ENCODE data around the gene CRTAC1.

Gene CRTAC1

GRCh38 chr10:97974100-97974499, 56.3 kb downstream of the CRTAC1 start:
- no peak for DNase-seq

GRCh38 chr10:97969538-97970079, 60.8 kb downstream of the CRTAC1 start:
- DNase-seq: no peak

- no peak for DNase-seq
Measured at GRCh38 chr10:97964748-97965147, 65.7 kb downstream of the CRTAC1 start.

GRCh38 chr10:97961945-97962344, 68.5 kb downstream of the CRTAC1 start:
- no peak for DNase-seq

GRCh38 chr10:97960269-97961056, 70.0 kb downstream of the CRTAC1 start:
- no peak for DNase-seq

GRCh38 chr10:97949462-97949861, 81.0 kb downstream of the CRTAC1 start:
- DNase-seq: no peak

- no peak for DNase-seq
Measured at GRCh38 chr10:97948822-97949221, 81.6 kb downstream of the CRTAC1 start.

- DNase-seq: no peak
Measured at GRCh38 chr10:97944772-97945171, 85.6 kb downstream of the CRTAC1 start.

GRCh38 chr10:97943294-97943693, 87.1 kb downstream of the CRTAC1 start:
- no peak for DNase-seq

- no peak for DNase-seq
Measured at GRCh38 chr10:97940534-97940933, 89.9 kb downstream of the CRTAC1 start.

GRCh38 chr10:97939446-97939990, 90.9 kb downstream of the CRTAC1 start:
- no peak for DNase-seq

GRCh38 chr10:97937928-97938327, 92.5 kb downstream of the CRTAC1 start:
- no peak for DNase-seq

GRCh38 chr10:97937054-97937453, 93.4 kb downstream of the CRTAC1 start:
- no peak for DNase-seq

GRCh38 chr10:97936126-97936525, 94.3 kb downstream of the CRTAC1 start:
- no peak for DNase-seq

- DNase-seq: no peak
Measured at GRCh38 chr10:97932932-97933530, 97.4 kb downstream of the CRTAC1 start.

- no peak for DNase-seq
Measured at GRCh38 chr10:97931041-97931440, 99.4 kb downstream of the CRTAC1 start.

- no peak for DNase-seq
Measured at GRCh38 chr10:97928897-97929296, 101.5 kb downstream of the CRTAC1 start.

- no peak for DNase-seq
Measured at GRCh38 chr10:97927622-97928021, 102.8 kb downstream of the CRTAC1 start.

GRCh38 chr10:97926055-97926454, 104.4 kb downstream of the CRTAC1 start:
- DNase-seq: no peak

- DNase-seq: no peak
Measured at GRCh38 chr10:97925308-97925938, 105.0 kb downstream of the CRTAC1 start.

- DNase-seq: no peak
Measured at GRCh38 chr10:97924678-97925077, 105.7 kb downstream of the CRTAC1 start.

GRCh38 chr10:97923476-97923875, 106.9 kb downstream of the CRTAC1 start:
- DNase-seq: no peak

- no peak for DNase-seq
Measured at GRCh38 chr10:97923057-97923456, 107.4 kb downstream of the CRTAC1 start.
